Karpas-422 (cell line): ENCODE data around the gene SVOPL. TPM values are rescaled to one million over a fixed set of nuclear protein-coding genes. Genes with fewer than 3 reads are reported as not detected.

Source experiments
- DNase-seq: peaks from one replicate; pipeline ENCODE4 v3.0.0-alpha.2; 2015
- H2AFZ ChIP-seq: fragments of 200-600 bp; sonication (generic); 2 replicates; pipeline ENCODE4 v1.6.1; 2014; ENCODE audit warnings: antibody characterized with exemption, low read length, mixed read lengths
- H3K27ac ChIP-seq: fragments of 200-600 bp; sonication (generic); 2 replicates; pipeline ENCODE4 v1.5.1; 2014; ENCODE audit warnings: mild to moderate bottlenecking, low read length, moderate library complexity
- H3K27me3 ChIP-seq: fragments of 200-600 bp; sonication (generic); 2 replicates; pipeline ENCODE4 v1.6.1; 2014; ENCODE audit warnings: low read length, mixed read lengths
- H3K36me3 ChIP-seq: fragments of 200-600 bp; sonication (generic); 2 replicates; pipeline ENCODE4 v1.6.1; 2014; ENCODE audit warnings: low read length, mixed read lengths; ENCODE audit not compliant: insufficient read depth
- H3K4me1 ChIP-seq: fragments of 200-600 bp; sonication (generic); 2 replicates; pipeline ENCODE4 v1.6.1; 2014; ENCODE audit warnings: mild to moderate bottlenecking, low read length, mixed read lengths
- H3K4me2 ChIP-seq: fragments of 200-600 bp; sonication (generic); 2 replicates; pipeline ENCODE4 v1.6.1; 2014; ENCODE audit warnings: low read length, low read depth, mild to moderate bottlenecking; ENCODE audit not compliant: poor library complexity, severe bottlenecking
- H3K4me3 ChIP-seq: fragments of 200-600 bp; sonication (generic); 2 replicates; pipeline ENCODE4 v1.5.1; 2014; ENCODE audit warnings: mild to moderate bottlenecking, antibody characterized with exemption, low read length, mixed read lengths
- H3K79me2 ChIP-seq: fragments of 200-600 bp; sonication (generic); 2 replicates; pipeline ENCODE4 v1.6.1; 2014; ENCODE audit warnings: mild to moderate bottlenecking, low read length, mixed read lengths
- H3K9ac ChIP-seq: fragments of 200-600 bp; sonication (generic); 2 replicates; pipeline ENCODE4 v1.6.0; 2014; ENCODE audit warnings: low read length
- H3K9me2 ChIP-seq: fragments of 200-600 bp; sonication (generic), shearing (Covaris generic); replicated peaks from 2 replicates; pipeline ENCODE4 v1.6.0; 2014; ENCODE audit warnings: mild to moderate bottlenecking, low read length, moderate library complexity; ENCODE audit not compliant: insufficient read depth
- H3K9me3 ChIP-seq: fragments of 300-700, 200-600 bp; sonication (generic); 2 replicates; pipeline ENCODE4 v1.6.1; 2014; ENCODE audit warnings: low read length, mixed read lengths
- H4K20me1 ChIP-seq: fragments of 200-600 bp; sonication (generic); 2 replicates; pipeline ENCODE4 v1.6.1; 2014; ENCODE audit warnings: mild to moderate bottlenecking, antibody characterized with exemption, low read length, low read depth; ENCODE audit not compliant: insufficient read depth
- total RNA-seq: library from RNA; depleted of rRNA; stranded (reverse); fragments of >200 nt; shearing (Covaris generic); gene quantifications from 2 replicates; pipeline ENCODE4 v1.2.3, GENCODE V29; 2014; ENCODE audit warnings: low replicate concordance

The SVOPL gene
- total RNA-seq, 1 experiment from 2014 or later = not detected

DNA sequence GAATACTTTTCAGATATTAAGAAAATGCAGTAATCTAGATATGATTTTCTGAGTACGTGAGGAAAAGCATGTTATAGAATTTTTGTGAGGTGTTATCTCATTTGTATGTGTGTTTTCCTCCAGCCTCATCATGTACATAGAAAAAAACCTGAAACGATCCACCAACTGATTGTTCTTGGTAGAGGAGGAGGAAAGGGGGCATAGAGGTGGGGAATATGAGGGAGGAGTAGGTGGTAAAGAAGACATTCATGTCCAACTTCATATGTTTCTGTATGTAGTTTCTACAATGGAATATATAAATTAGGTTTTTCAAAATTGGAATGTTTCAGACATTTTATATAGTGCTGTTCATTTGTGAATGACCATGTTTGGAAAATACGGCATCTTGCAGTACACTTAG is 131.7 kb downstream of the SVOPL start:
- Histone ChIP-seq H3K4me1 (no peaks in the 10 kb centered on the region), H3K4me3 (no peak overlapping the region), H4K20me1 (no peaks in the 10 kb centered on the region), H3K79me2 (no peaks in the 10 kb centered on the region), H3K9me2 (no peaks in the 10 kb centered on the region), H3K9me3 (peaks cover under 1% of the 10 kb centered on the region; the same call in 1 of the 2 replicates), H3K27me3 (no peaks in the 10 kb centered on the region), H2AFZ (no peak overlapping the region), H3K27ac (no peak overlapping the region), H3K36me3 (peaks cover 45% of the 10 kb centered on the region), H3K9ac (no peak overlapping the region), H3K4me2 (no peak overlapping the region)
- no peak for DNase-seq

- H3K4me2 ChIP-seq = no peak overlapping the region
- H3K9ac ChIP-seq = no peak overlapping the region
- H3K4me3 ChIP-seq = no peak overlapping the region
- DNase-seq = no peak
- no peaks in the 10 kb centered on the region for H3K27me3 ChIP-seq
- no peaks in the 10 kb centered on the region for H4K20me1 ChIP-seq
- H3K79me2 ChIP-seq = no peaks in the 10 kb centered on the region
- no peaks in the 10 kb centered on the region for H3K9me2 ChIP-seq
- H3K4me1 ChIP-seq = no peaks in the 10 kb centered on the region
- no peak overlapping the region for H2AFZ ChIP-seq
- H3K27ac ChIP-seq = no peak overlapping the region
- peaks cover 7% of the 10 kb centered on the region; the same call in 1 of the 2 replicates for H3K9me3 ChIP-seq
- H3K36me3 ChIP-seq = peaks cover 52% of the 10 kb centered on the region
These were observed 132.5 kb downstream of the SVOPL start for GRCh38 chr7:138568655-138569054.

- no peak overlapping the region for H3K9ac ChIP-seq
- H3K27me3 ChIP-seq = no peaks in the 10 kb centered on the region
- H3K9me2 ChIP-seq = no peaks in the 10 kb centered on the region
- no peak overlapping the region for H3K27ac ChIP-seq
- peaks cover 10% of the 10 kb centered on the region; the same call in 1 of the 2 replicates for H3K9me3 ChIP-seq
- H3K79me2 ChIP-seq = no peaks in the 10 kb centered on the region
- no peaks in the 10 kb centered on the region for H4K20me1 ChIP-seq
- H2AFZ ChIP-seq = no peak overlapping the region
- no peak overlapping the region for H3K4me2 ChIP-seq
- H3K36me3 ChIP-seq = peaks cover 62% of the 10 kb centered on the region
- H3K4me1 ChIP-seq = no peaks in the 10 kb centered on the region
- DNase-seq = no peak
- H3K4me3 ChIP-seq = no peak overlapping the region
These were observed 135.6 kb downstream of the SVOPL start for GRCh38 chr7:138565451-138566114.

DNA sequence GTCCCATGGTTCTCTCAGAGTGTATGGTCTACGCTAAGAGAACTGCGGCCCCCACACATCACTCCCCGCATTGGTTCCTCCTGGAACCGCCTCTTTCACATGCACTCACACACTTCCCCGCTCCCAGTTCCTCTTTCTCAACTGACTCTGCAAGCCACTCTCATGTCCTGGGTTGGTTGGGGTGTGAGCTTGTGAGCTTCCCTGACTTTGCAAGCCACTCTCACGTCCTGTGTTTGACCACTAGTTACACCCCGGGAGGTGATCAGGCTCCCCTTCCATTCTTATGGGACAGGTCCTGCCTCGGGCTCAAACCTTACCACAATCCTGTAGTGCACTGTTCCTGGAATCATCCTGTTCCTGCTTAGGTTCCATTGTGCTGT is 136.1 kb downstream of the SVOPL start:
- H3K4me3 ChIP-seq = no peak overlapping the region
- no peaks in the 10 kb centered on the region for H4K20me1 ChIP-seq
- H3K4me2 ChIP-seq = no peak overlapping the region
- no peak overlapping the region for H3K27ac ChIP-seq
- no peaks in the 10 kb centered on the region for H3K4me1 ChIP-seq
- H3K9ac ChIP-seq = no peak overlapping the region
- H2AFZ ChIP-seq = no peak overlapping the region
- DNase-seq = no peak
- peaks cover 68% of the 10 kb centered on the region for H3K36me3 ChIP-seq
- H3K9me2 ChIP-seq = no peaks in the 10 kb centered on the region
- no peaks in the 10 kb centered on the region for H3K27me3 ChIP-seq
- peaks cover 10% of the 10 kb centered on the region; the same call in 1 of the 2 replicates for H3K9me3 ChIP-seq
- no peaks in the 10 kb centered on the region for H3K79me2 ChIP-seq

DNA sequence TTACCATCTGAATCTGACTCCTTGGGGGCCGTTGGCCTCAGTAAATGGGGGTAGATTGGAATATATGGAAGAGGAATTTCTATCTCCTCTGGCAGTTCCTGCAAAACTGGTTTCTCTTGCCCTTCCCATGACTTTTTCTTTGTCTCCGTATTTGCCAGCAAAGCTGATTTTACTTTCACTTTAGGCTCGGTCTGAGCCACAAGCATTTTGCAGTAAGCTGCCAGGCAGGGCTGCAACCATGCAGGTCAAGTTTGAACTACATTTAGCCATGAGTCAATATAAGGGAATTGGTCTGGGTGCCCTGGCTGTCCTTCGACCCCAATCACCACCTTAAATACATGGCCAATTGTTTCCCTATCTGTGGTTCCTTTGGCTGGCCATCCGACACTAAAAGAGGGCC is 136.8 kb downstream of the SVOPL start:
- Histone ChIP-seq H3K27me3 (no peaks in the 10 kb centered on the region), H3K9ac (no peak overlapping the region), H3K9me2 (no peaks in the 10 kb centered on the region), H3K4me3 (no peak overlapping the region), H3K36me3 (peaks cover 72% of the 10 kb centered on the region), H2AFZ (no peak overlapping the region), H3K4me1 (no peaks in the 10 kb centered on the region), H3K9me3 (peaks cover 10% of the 10 kb centered on the region; the same call in 1 of the 2 replicates), H3K4me2 (no peak overlapping the region), H3K79me2 (no peaks in the 10 kb centered on the region), H4K20me1 (no peaks in the 10 kb centered on the region), H3K27ac (no peak overlapping the region)
- no peak for DNase-seq

DNA sequence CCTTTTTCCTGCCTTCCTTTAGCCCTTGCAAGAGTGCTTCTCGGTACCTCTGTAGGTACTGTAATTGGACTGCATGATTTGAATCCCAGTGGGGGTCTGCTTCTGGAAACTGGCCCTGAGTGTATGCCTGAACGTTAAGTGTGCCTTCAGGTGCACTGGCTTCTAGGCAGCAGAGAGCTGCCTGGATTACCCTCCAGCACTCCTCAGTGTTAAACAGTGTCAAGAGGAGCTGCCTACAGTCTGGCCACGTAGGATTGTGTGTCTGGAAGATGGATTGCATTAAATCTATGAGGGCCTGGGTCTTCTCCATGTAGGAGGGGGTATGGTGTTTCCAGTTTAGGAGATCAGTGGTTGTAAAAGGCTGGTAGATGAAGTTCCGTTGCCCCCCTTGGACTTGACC is 137.4 kb downstream of the SVOPL start:
- peaks cover 73% of the 10 kb centered on the region for H3K36me3 ChIP-seq
- no peak for DNase-seq
- H3K4me1 ChIP-seq = no peaks in the 10 kb centered on the region
- no peak overlapping the region for H3K4me3 ChIP-seq
- no peak overlapping the region for H3K9ac ChIP-seq
- H3K9me2 ChIP-seq = no peaks in the 10 kb centered on the region
- peaks cover 10% of the 10 kb centered on the region; the same call in 1 of the 2 replicates for H3K9me3 ChIP-seq
- no peak overlapping the region for H3K27ac ChIP-seq
- no peak overlapping the region for H3K4me2 ChIP-seq
- H4K20me1 ChIP-seq = no peaks in the 10 kb centered on the region
- no peaks in the 10 kb centered on the region for H3K27me3 ChIP-seq
- no peak overlapping the region for H2AFZ ChIP-seq
- H3K79me2 ChIP-seq = no peaks in the 10 kb centered on the region

DNA sequence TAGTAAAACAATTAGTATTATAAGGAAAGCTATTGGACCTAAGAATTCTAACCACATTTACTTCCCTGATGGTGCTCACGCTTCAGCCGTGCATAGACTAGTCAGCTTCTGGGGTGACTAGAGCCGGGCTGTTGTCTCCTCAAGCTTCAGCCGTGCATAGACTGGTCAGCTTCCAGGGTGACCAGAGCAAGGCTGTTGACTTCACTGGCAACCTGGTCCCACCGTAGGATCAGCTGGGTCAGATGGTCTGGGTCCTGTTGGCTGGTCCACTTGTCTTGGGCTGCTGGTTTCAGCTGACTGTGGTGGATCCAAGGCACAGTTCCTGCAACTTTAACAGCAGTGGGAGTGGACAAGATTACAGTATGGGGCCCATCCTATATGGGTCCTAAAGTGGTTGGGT is 141.7 kb downstream of the SVOPL start:
- Histone ChIP-seq H2AFZ (no peak overlapping the region), H3K27ac (no peak overlapping the region), H3K9me3 (peaks cover 44% of the 10 kb centered on the region), H3K4me1 (no peaks in the 10 kb centered on the region), H3K4me2 (no peak overlapping the region), H3K27me3 (no peaks in the 10 kb centered on the region), H3K79me2 (no peaks in the 10 kb centered on the region), H3K36me3 (peaks cover 87% of the 10 kb centered on the region), H3K9me2 (no peaks in the 10 kb centered on the region), H3K4me3 (no peak overlapping the region), H3K9ac (no peak overlapping the region), H4K20me1 (no peaks in the 10 kb centered on the region)
- no peak for DNase-seq

- H3K27ac ChIP-seq = no peak overlapping the region
- H3K27me3 ChIP-seq = no peaks in the 10 kb centered on the region
- H3K36me3 ChIP-seq = peaks cover 90% of the 10 kb centered on the region
- H4K20me1 ChIP-seq = no peaks in the 10 kb centered on the region
- H3K4me3 ChIP-seq = no peak overlapping the region
- DNase-seq = no peak
- no peak overlapping the region for H3K9ac ChIP-seq
- H3K9me3 ChIP-seq = peaks cover 34% of the 10 kb centered on the region
- H2AFZ ChIP-seq = no peak overlapping the region
- no peak overlapping the region for H3K4me2 ChIP-seq
- no peaks in the 10 kb centered on the region for H3K4me1 ChIP-seq
- H3K79me2 ChIP-seq = no peaks in the 10 kb centered on the region
- no peaks in the 10 kb centered on the region for H3K9me2 ChIP-seq
These were observed 144.2 kb downstream of the SVOPL start for GRCh38 chr7:138556771-138557484.
